Measurements from ENCODE around the gene SCG2.

SCG2 gene

GRCh38 chr2:223598994-223599639, 3.0 kb downstream of the SCG2 start:
- CTCF ChIA-PET, result no interaction called here
- H3K4me3 ChIP-seq (ENCODE audit: low read depth, low read length), result no peak overlapping the region
- TF ChIP-seq MYNN (tag by site-specific recombination; IDR thresholded peaks at IDR 0.05; ENCODE audit: borderline replicate concordance) (no peak), ZNF629 (tag by site-specific recombination; IDR thresholded peaks at IDR 0.05) (no peak), PRDM10 (tag by site-specific recombination; IDR thresholded peaks at IDR 0.05) (no peak), ZIC2 (tag by site-specific recombination; IDR thresholded peaks at IDR 0.05) (no peak), ZNF398 (tag by site-specific recombination; IDR thresholded peaks at IDR 0.05) (no peak), ZNF701 (tag by site-specific recombination; IDR thresholded peaks at IDR 0.05) (no peak)
- TF ChIP-seq, protein P1, sequence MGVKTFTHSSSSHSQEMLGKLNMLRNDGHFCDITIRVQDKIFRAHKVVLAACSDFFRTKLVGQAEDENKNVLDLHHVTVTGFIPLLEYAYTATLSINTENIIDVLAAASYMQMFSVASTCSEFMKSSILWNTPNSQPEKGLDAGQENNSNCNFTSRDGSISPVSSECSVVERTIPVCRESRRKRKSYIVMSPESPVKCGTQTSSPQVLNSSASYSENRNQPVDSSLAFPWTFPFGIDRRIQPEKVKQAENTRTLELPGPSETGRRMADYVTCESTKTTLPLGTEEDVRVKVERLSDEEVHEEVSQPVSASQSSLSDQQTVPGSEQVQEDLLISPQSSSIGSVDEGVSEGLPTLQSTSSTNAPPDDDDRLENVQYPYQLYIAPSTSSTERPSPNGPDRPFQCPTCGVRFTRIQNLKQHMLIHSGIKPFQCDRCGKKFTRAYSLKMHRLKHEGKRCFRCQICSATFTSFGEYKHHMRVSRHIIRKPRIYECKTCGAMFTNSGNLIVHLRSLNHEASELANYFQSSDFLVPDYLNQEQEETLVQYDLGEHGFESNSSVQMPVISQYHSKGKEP (tag by site-specific recombination; IDR thresholded peaks at IDR 0.05), result no peak
- TF ChIP-seq, protein P2, sequence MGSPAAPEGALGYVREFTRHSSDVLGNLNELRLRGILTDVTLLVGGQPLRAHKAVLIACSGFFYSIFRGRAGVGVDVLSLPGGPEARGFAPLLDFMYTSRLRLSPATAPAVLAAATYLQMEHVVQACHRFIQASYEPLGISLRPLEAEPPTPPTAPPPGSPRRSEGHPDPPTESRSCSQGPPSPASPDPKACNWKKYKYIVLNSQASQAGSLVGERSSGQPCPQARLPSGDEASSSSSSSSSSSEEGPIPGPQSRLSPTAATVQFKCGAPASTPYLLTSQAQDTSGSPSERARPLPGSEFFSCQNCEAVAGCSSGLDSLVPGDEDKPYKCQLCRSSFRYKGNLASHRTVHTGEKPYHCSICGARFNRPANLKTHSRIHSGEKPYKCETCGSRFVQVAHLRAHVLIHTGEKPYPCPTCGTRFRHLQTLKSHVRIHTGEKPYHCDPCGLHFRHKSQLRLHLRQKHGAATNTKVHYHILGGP (tag by site-specific recombination; IDR thresholded peaks at IDR 0.05), result no peak
- H3K4me1 ChIP-seq (ENCODE audit: control insufficient read depth, insufficient read depth, low read length), result no peaks in the 10 kb centered on the region
- POLR2A ChIA-PET, result no interaction called here
- H3K27ac ChIP-seq (ENCODE audit: extremely low read depth, low read depth, low read length), result no peak overlapping the region
- H3K9me3 ChIP-seq (ENCODE audit: control insufficient read depth, insufficient read depth, low read depth, low read length), result no peaks in the 10 kb centered on the region
- H3K36me3 ChIP-seq (ENCODE audit: control insufficient read depth in 2 of 2, insufficient read depth in 1 of 2, low read length in 2 of 2), result no peaks in the 10 kb centered on the region

DNA sequence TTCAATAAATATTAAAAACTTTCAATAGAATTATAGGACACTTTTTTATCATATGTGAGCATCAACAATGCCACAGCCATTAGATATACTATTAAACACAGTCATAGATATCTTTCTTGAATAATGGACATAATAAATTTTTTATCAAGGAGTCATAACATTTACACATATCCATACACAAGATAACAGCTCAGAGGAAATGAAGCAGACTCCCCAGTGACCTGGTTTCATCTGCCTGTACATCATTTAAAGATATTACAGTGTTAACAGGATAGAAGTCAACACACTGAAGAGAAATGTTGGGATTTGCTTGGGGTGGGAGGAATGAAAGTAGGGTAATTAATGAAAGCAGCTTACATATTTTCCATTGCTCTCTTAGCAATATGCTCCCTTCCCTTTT, 5.1 kb downstream of the SCG2 start:
- ChIA-PET POLR2A (no interaction called here), CTCF (interaction anchor here (0.6 kb wide), 1 partner anchor 79 kb away, joined by 4 read pairs; no protein-coding TSS in a partner anchor)
- Histone ChIP-seq H3K9me3 (ENCODE audit: control insufficient read depth, insufficient read depth, low read depth, low read length) (no peaks in the 10 kb centered on the region), H3K4me3 (ENCODE audit: low read depth, low read length) (no peak overlapping the region), H3K36me3 (ENCODE audit: control insufficient read depth in 2 of 2, insufficient read depth in 1 of 2, low read length in 2 of 2) (no peaks in the 10 kb centered on the region), H3K4me1 (ENCODE audit: control insufficient read depth, insufficient read depth, low read length) (no peaks in the 10 kb centered on the region), H3K27ac (ENCODE audit: extremely low read depth, low read depth, low read length) (no peak overlapping the region)
- TF ChIP-seq KLF8 (tag by site-specific recombination; IDR thresholded peaks at IDR 0.05) (no peak), KLF7 (tag by site-specific recombination; IDR thresholded peaks at IDR 0.05; ENCODE audit: borderline replicate concordance) (no peak), SETDB1 (IDR thresholded peaks at IDR 0.05; ENCODE audit: insufficient read length, low read length) (no peak), SALL2 (tag by site-specific recombination; IDR thresholded peaks at IDR 0.05; ENCODE audit: borderline replicate concordance) (no peak), ZNF416 (tag by site-specific recombination; IDR thresholded peaks at IDR 0.05) (no peak), ZNF544 (tag by site-specific recombination; IDR thresholded peaks at IDR 0.05) (no peak)
- TF ChIP-seq, protein P1 (tag by site-specific recombination; IDR thresholded peaks at IDR 0.05), result no peak

All from HEK293 (cell line).